ENCODE results near the gene TMCC3.

DNA sequence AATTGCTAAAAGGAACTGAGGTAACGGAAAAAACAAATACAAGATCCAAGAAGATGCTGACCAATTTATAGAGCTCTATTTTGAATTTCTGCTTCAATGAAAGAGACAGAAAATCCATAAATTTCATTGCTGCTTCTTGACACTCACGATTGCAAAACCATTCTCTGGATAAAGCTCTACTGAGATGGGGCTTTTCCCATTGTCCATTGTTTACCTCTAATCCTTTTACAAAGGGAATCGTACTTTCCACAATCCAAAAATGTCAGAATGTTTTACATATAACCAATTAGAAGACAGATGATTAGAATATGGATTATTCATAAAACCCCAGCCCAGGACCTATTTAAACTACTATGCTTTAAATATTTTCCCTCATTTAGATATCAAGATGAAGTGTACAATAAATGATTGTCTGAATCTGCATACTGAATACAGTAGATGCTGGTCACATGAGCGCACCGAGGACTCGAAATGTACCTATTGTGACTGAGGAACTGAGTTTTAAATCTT lies 16.7 kb upstream of the TMCC3 start:
- TF ChIP-seq, protein P1, sequence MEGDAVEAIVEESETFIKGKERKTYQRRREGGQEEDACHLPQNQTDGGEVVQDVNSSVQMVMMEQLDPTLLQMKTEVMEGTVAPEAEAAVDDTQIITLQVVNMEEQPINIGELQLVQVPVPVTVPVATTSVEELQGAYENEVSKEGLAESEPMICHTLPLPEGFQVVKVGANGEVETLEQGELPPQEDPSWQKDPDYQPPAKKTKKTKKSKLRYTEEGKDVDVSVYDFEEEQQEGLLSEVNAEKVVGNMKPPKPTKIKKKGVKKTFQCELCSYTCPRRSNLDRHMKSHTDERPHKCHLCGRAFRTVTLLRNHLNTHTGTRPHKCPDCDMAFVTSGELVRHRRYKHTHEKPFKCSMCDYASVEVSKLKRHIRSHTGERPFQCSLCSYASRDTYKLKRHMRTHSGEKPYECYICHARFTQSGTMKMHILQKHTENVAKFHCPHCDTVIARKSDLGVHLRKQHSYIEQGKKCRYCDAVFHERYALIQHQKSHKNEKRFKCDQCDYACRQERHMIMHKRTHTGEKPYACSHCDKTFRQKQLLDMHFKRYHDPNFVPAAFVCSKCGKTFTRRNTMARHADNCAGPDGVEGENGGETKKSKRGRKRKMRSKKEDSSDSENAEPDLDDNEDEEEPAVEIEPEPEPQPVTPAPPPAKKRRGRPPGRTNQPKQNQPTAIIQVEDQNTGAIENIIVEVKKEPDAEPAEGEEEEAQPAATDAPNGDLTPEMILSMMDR (IDR thresholded peaks at IDR 0.05) = no peak
- TF ChIP-seq ZFX (IDR thresholded peaks at IDR 0.05; ENCODE audit: borderline replicate concordance) = no peak

All from 22Rv1 (cell line).